CD14-positive monocyte (primary cell): ENCODE results near the gene ZNF683. TPM values are rescaled to one million over a fixed set of nuclear protein-coding genes. Genes with fewer than 3 reads are reported as not detected.

Experiments
- DNase-seq, 3 donors: peaks; one replicate each; pipeline ENCODE4 v3.0.0-alpha.2; 2011 to 2022
- H2AFZ ChIP-seq: 2 replicates; pipeline ENCODE4 v1.6.0; 2012; ENCODE audit warnings: mild to moderate bottlenecking, low read depth, low read length, inconsistent platforms; ENCODE audit not compliant: insufficient read depth, poor library complexity, severe bottlenecking
- H3K27ac ChIP-seq, 2 donors: 1 replicate in 1 of 2; 2 replicates in 1 of 2; pipeline ENCODE4 v1.5.1; 2012 to 2013; ENCODE audit warnings: low read length in 2 of 2, control low read depth in 1 of 2, inconsistent platforms in 1 of 2, low read depth in 1 of 2, mild to moderate bottlenecking in 1 of 2
- H3K27me3 ChIP-seq, 2 donors: one replicate each; pipeline versions ENCODE4 v1.6.0 to v1.6.1; 2011 to 2013; ENCODE audit warnings: low read length in 2 of 2; ENCODE audit not compliant: control insufficient read depth in 2 of 2, insufficient read depth in 2 of 2
- H3K36me3 ChIP-seq, 2 donors: replicated peaks in 1 of 2; 1 replicate in 1 of 2; 2 replicates in 1 of 2; pipeline versions ENCODE4 v1.5.1 to v1.6.1; 2012 to 2013; ENCODE audit warnings: low read length in 2 of 2, control low read depth in 1 of 2, inconsistent platforms in 1 of 2, mild to moderate bottlenecking in 1 of 2; ENCODE audit not compliant: insufficient read depth in 2 of 2, control insufficient read depth in 1 of 2
- H3K4me1 ChIP-seq, 2 donors: 1 replicate in 1 of 2; 2 replicates in 1 of 2; pipeline versions ENCODE4 v1.5.1 to v1.6.1; 2012 to 2013; ENCODE audit warnings: low read length in 2 of 2, control low read depth in 1 of 2, inconsistent platforms in 1 of 2, mild to moderate bottlenecking in 1 of 2, moderate library complexity in 1 of 2; ENCODE audit not compliant: insufficient read depth in 2 of 2, control insufficient read depth in 1 of 2
- H3K4me2 ChIP-seq: replicated peaks from 2 replicates; pipeline ENCODE3; 2012; ENCODE audit warnings: low read length, moderate library complexity, mild to moderate bottlenecking; ENCODE audit not compliant: poor library complexity, severe bottlenecking; ENCODE audit errors: extremely low read depth
- H3K4me3 ChIP-seq, 3 experiments: fragments of 200-600 bp in 1 of 3; sonication (generic) in 1 of 3; replicated peaks in 1 of 3; 1 replicate in 2 of 3; 2 replicates in 1 of 3; pipeline ENCODE4 v1.5.1; 2011 to 2013; ENCODE audit warnings: low read length in 3 of 3, mild to moderate bottlenecking in 3 of 3, control low read depth in 2 of 3, low read depth in 2 of 3, inconsistent platforms in 1 of 3, moderate library complexity in 1 of 3
- H3K79me2 ChIP-seq: 2 replicates; pipeline ENCODE4 v1.6.0; 2012; ENCODE audit warnings: mild to moderate bottlenecking, control low read depth, inconsistent platforms, low read length, moderate library complexity; ENCODE audit not compliant: insufficient read depth
- H3K9ac ChIP-seq: 2 replicates; pipeline ENCODE4 v1.6.0; 2017; ENCODE audit warnings: low read length, mild to moderate bottlenecking; ENCODE audit not compliant: insufficient read depth, poor library complexity, severe bottlenecking
- H3K9me3 ChIP-seq, 2 donors: replicated peaks in 1 of 2; 1 replicate in 1 of 2; 2 replicates in 1 of 2; pipeline versions ENCODE4 v1.5.1 to v1.6.1; 2012 to 2013; ENCODE audit warnings: low read length in 2 of 2, control low read depth in 1 of 2; ENCODE audit not compliant: control insufficient read depth in 1 of 2, insufficient read depth in 1 of 2
- H4K20me1 ChIP-seq: 2 replicates; pipeline ENCODE4 v1.6.0; 2012; ENCODE audit warnings: mild to moderate bottlenecking, low read length, control low read depth, moderate library complexity; ENCODE audit not compliant: insufficient read depth
- H3K27ac Mint-ChIP-seq, 7 donors: one replicate each; pipeline ENCODE4 v1.8.0; 2020; ENCODE audit warnings: mild to moderate bottlenecking in 7 of 7, mixed read lengths in 7 of 7, moderate library complexity in 6 of 7, inconsistent platforms in 2 of 7
- H3K27me3 Mint-ChIP-seq, 3 donors: one replicate each; pipeline ENCODE4 v1.8.0; 2021 to 2022; ENCODE audit warnings: low read depth in 3 of 3, mild to moderate bottlenecking in 3 of 3, mixed read lengths in 3 of 3, moderate library complexity in 3 of 3, inconsistent platforms in 1 of 3
- H3K36me3 Mint-ChIP-seq, 2 donors: one replicate each; pipeline ENCODE4 v1.8.0; 2020; ENCODE audit warnings: mixed read lengths in 2 of 2, inconsistent platforms in 1 of 2, mild to moderate bottlenecking in 1 of 2
- H3K4me1 Mint-ChIP-seq: one replicate; pipeline ENCODE4 v1.8.0; 2020; ENCODE audit warnings: mild to moderate bottlenecking, mixed read lengths
- H3K4me3 Mint-ChIP-seq, 2 donors: one replicate each; pipeline ENCODE4 v1.8.0; 2020; ENCODE audit warnings: mild to moderate bottlenecking in 2 of 2, mixed read lengths in 2 of 2, moderate library complexity in 1 of 2
- H3K9me3 Mint-ChIP-seq, 7 donors: one replicate each; pipeline ENCODE4 v1.8.0; 2020 to 2022; ENCODE audit warnings: mixed read lengths in 7 of 7, mild to moderate bottlenecking in 6 of 7, moderate library complexity in 6 of 7, inconsistent platforms in 2 of 7
- CTCF ChIP-seq: fragments of 200-600 bp; IDR thresholded peaks from one replicate; pipeline ENCODE4 v1.8.0; 2022; ENCODE audit warnings: antibody characterized with exemption, mild to moderate bottlenecking
- WGBS: methylation state at CpG from one replicate; pipeline ENCODE4 v1.1.5; 2013; ENCODE audit warnings: missing lambda C conversion rate; ENCODE audit not compliant: insufficient coverage; 5-methylcytosine and 5-hydroxymethylcytosine counted together
- intact Hi-C, 2 donors: fragments of 100-400 bp; cut with micrococcal nuclease; formaldehyde crosslinking; loops; one replicate each; pipeline versions ENCODE4 v1.15.0 to v1.15.1; 2023
- polyA plus RNA-seq, 3 donors: library from polyadenylated mRNA; depleted of rRNA in 1 of 3; unstranded in 2 of 3; stranded (reverse) in 1 of 3; fragments of 300-500 nt in 2 of 3; fragments of >200 nt in 1 of 3; fragmentation: Illumina TruSeq in 2 of 3; gene quantifications; 1 replicate in 2 of 3; 2 replicates in 1 of 3; pipeline ENCODE4 v1.2.3, GENCODE V29; 2012 to 2021

The ZNF683 gene
- polyA plus RNA-seq, 3 donors, result not detected

DNA sequence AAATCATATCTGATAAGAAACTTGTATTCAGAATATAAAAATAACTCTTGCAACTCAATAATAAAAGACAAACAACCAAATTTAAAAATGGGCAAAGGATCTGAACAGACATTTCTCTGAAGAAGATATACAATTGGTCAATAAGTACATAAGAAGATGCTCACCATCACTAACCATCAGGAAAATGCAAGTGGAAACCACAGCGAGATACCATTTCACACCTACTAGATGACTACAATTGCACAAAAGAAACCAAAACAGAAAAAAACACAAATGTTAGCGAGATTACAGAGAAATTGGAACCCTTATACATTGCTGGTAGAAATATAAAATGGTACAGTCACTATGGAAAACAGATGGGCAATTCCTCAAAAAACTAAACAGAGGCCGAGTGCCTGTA lies 11.5 kb upstream of the ZNF683 start:
- no peaks in the 10 kb centered on the region for H3K27me3 ChIP-seq
- no peak overlapping the region for H2AFZ ChIP-seq
- WGBS, result 100% methylated on average over 1 of the region's 3 CpGs
- H3K4me3 ChIP-seq, result no peak overlapping the region
- no peaks in the 10 kb centered on the region for H4K20me1 ChIP-seq
- no peaks in the 10 kb centered on the region for H3K36me3 ChIP-seq
- no peaks in the 10 kb centered on the region for H3K9me3 Mint-ChIP-seq
- H3K4me1 Mint-ChIP-seq, result peaks cover 27% of the 10 kb centered on the region
- intact Hi-C loops, result no loop called here
- no peak overlapping the region for H3K27ac Mint-ChIP-seq
- no peak for DNase-seq
- H3K4me3 Mint-ChIP-seq, result peak overlapping the region in 1 of 2 donors; percentile 7
- peaks cover 11 to 14% of the 10 kb centered on the region in 2 donors for H3K4me1 ChIP-seq
- TF ChIP-seq CTCF, result no peak
- H3K27ac ChIP-seq, result no peak overlapping the region
- peaks cover 17 to 28% (median 20%) of the 10 kb centered on the region in 3 donors for H3K27me3 Mint-ChIP-seq
- H3K36me3 Mint-ChIP-seq, result no peaks in the 10 kb centered on the region
- H3K4me2 ChIP-seq, result no peak overlapping the region
- no peaks in the 10 kb centered on the region for H3K9me3 ChIP-seq
- H3K9ac ChIP-seq, result no peak overlapping the region
- H3K79me2 ChIP-seq, result no peaks in the 10 kb centered on the region

DNA sequence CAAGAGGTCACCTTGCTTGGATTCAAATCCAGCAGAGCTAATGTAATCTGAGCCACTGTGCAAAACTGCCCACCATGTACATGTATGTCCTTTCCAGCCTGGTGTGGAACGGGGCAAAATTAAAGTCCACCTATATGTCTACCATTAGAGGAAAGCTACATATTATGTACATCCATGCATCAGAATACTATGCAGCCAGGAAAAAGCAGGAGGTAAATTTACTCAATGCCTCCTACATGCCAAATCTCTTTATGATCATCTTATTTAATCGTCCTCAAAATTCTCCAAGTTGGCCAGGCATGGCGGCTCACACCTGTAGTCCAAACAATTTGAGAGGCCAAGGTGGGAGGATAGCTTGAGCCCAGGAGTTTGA lies 6.3 kb upstream of the ZNF683 start:
- no CpG with 5 or more reads among the region's 3 CpGs for WGBS
- H3K36me3 ChIP-seq, result no peaks in the 10 kb centered on the region
- H3K4me2 ChIP-seq, result peak overlapping the region; percentile 56
- H3K79me2 ChIP-seq, result no peaks in the 10 kb centered on the region
- peak overlapping the region in 3 of 7 donors; percentile 63 to 83 (median 78) for H3K27ac Mint-ChIP-seq
- peaks cover 11 to 12% (median 12%) of the 10 kb centered on the region in 3 donors for H3K27me3 Mint-ChIP-seq
- intact Hi-C loops, result no loop called here
- H3K9ac ChIP-seq, result no peak overlapping the region
- peaks cover 45% of the 10 kb centered on the region for H3K4me1 Mint-ChIP-seq
- no peaks in the 10 kb centered on the region for H3K9me3 Mint-ChIP-seq
- TF ChIP-seq CTCF, result no peak
- H2AFZ ChIP-seq, result no peak overlapping the region
- no peaks in the 10 kb centered on the region for H3K9me3 ChIP-seq
- H3K4me3 Mint-ChIP-seq, result no peak overlapping the region
- no peak overlapping the region for H3K4me3 ChIP-seq
- no peaks in the 10 kb centered on the region for H3K27me3 ChIP-seq
- no peak for DNase-seq
- H4K20me1 ChIP-seq, result no peaks in the 10 kb centered on the region
- no peaks in the 10 kb centered on the region for H3K36me3 Mint-ChIP-seq
- peaks cover 19 to 41% of the 10 kb centered on the region in 2 donors for H3K4me1 ChIP-seq
- peak overlapping the region in 1 of 2 donors; percentile 73 for H3K27ac ChIP-seq
